HEK293T (cell line): ENCODE measurements around the gene DLG2.

Source experiments
- BHLHE40 ChIP-seq: fragments of 450-650 bp; IDR thresholded peaks from 2 replicates; pipeline ENCODE4 v1.6.1; 2016; ENCODE audit warnings: mild to moderate bottlenecking, moderate library complexity, borderline replicate concordance
- LEF1 ChIP-seq: fragments of 450-650 bp; IDR thresholded peaks from 2 replicates; pipeline ENCODE4 v1.6.1; 2017; ENCODE audit warnings: mild to moderate bottlenecking, borderline replicate concordance
- SUZ12 ChIP-seq: fragments of 450-650 bp; IDR thresholded peaks from 2 replicates; pipeline ENCODE4 v1.6.1; 2016; ENCODE audit warnings: mild to moderate bottlenecking

GRCh38 chr11:84468235-84468634, 1158.9 kb downstream of the DLG2 start:
- TF ChIP-seq LEF1 = no peak
- no peak for TF ChIP-seq SUZ12
- TF ChIP-seq BHLHE40 = no peak
